Endodermal cell (in vitro differentiated cells): ENCODE results near the gene DNMT3L. TPM values are rescaled to one million over a fixed set of nuclear protein-coding genes. Genes with fewer than 3 reads are reported as not detected.
A peak's percentile ranks its signal among the peaks of the same experiment; 100 is the strongest.

Experiments used
- DNase-seq: peaks from one replicate; pipeline ENCODE4 v3.0.0-alpha.2; 2017
- H3K27ac ChIP-seq: 2 replicates; pipeline ENCODE4 v1.5.1; 2013; ENCODE audit warnings: mild to moderate bottlenecking, low read depth, low read length, moderate library complexity
- H3K27me3 ChIP-seq: 2 replicates; pipeline ENCODE4 v1.6.1; 2013; ENCODE audit warnings: mild to moderate bottlenecking, low read length, moderate library complexity; ENCODE audit not compliant: insufficient read depth, control insufficient read depth, poor library complexity, severe bottlenecking
- H3K36me3 ChIP-seq: 2 replicates; pipeline ENCODE4 v1.7.0; 2013; ENCODE audit warnings: mild to moderate bottlenecking, low read length, moderate library complexity; ENCODE audit not compliant: control insufficient read depth, insufficient read depth
- H3K4me1 ChIP-seq: one replicate; pipeline ENCODE4 v1.7.0; 2013; ENCODE audit warnings: low read length; ENCODE audit not compliant: control insufficient read depth, insufficient read depth
- H3K4me3 ChIP-seq: 2 replicates; pipeline ENCODE4 v1.5.1; 2013; ENCODE audit warnings: mild to moderate bottlenecking, low read length, moderate library complexity
- H3K9ac ChIP-seq: 2 replicates; pipeline ENCODE4 v1.6.1; 2013; ENCODE audit warnings: mild to moderate bottlenecking, low read length, moderate library complexity; ENCODE audit not compliant: poor library complexity, severe bottlenecking; ENCODE audit errors: extremely low read depth
- H3K9me3 ChIP-seq: 2 replicates; pipeline ENCODE4 v1.6.1; 2013; ENCODE audit warnings: mild to moderate bottlenecking, low read length, moderate library complexity; ENCODE audit not compliant: control insufficient read depth
- H3K27ac Mint-ChIP-seq: 2 replicates; pipeline ENCODE4 v1.8.0; 2020; ENCODE audit warnings: mixed read lengths
- H3K27me3 Mint-ChIP-seq: 2 replicates; pipeline ENCODE4 v1.8.0; 2021; ENCODE audit warnings: mild to moderate bottlenecking, mixed read lengths; ENCODE audit not compliant: insufficient read depth
- H3K36me3 Mint-ChIP-seq: 2 replicates; pipeline ENCODE4 v1.8.0; 2020; ENCODE audit warnings: low read depth, mixed read lengths
- H3K4me1 Mint-ChIP-seq: 2 replicates; pipeline ENCODE4 v1.8.0; 2020; ENCODE audit warnings: mixed read lengths
- H3K4me3 Mint-ChIP-seq: 2 replicates; pipeline ENCODE4 v1.8.0; 2020; ENCODE audit warnings: mild to moderate bottlenecking, moderate library complexity, mixed read lengths
- H3K9me3 Mint-ChIP-seq: 2 replicates; pipeline ENCODE4 v1.8.0; 2020; ENCODE audit warnings: mild to moderate bottlenecking, mixed read lengths
- CTCF ChIP-seq: fragments of 200-600 bp; sonication (generic); conservative IDR thresholded peaks from 2 replicates; pipeline ENCODE4 v1.5.0; 2021; ENCODE audit warnings: antibody characterized with exemption, mild to moderate bottlenecking
- WGBS, 2 experiments: methylation state at CpG; one replicate each; pipeline versions ENCODE4 v1.1.5 to v1.1.7; 2013; ENCODE audit warnings: missing lambda C conversion rate in 2 of 2, mixed read lengths in 1 of 2; ENCODE audit not compliant: insufficient coverage in 1 of 2, insufficient read length in 1 of 2; 5-methylcytosine and 5-hydroxymethylcytosine counted together
- total RNA-seq, 2 donors: library from RNA; stranded (reverse); fragmentation: NEBNext Ultra II Directional in 1 of 2; extraction: Animal tissue kit (Norgen Biotek cat#: 25700) in 1 of 2; gene quantifications; 2 replicates in 1 of 2; 3 replicates in 1 of 2; pipeline ENCODE4 v1.2.1, GENCODE V29; 2021

Gene DNMT3L
- total RNA-seq, 2 donors from 2014 or later = 1.3 TPM; not detected in 1

- Mint-ChIP-seq H3K9me3 (no peaks in the 10 kb centered on the region), H3K27me3 (no peaks in the 10 kb centered on the region), H3K4me1 (peaks cover 21% of the 10 kb centered on the region), H3K36me3 (peaks cover 15% of the 10 kb centered on the region), H3K27ac (no peak overlapping the region), H3K4me3 (no peak overlapping the region)
- Histone ChIP-seq H3K9ac (no peak overlapping the region), H3K27ac (no peak overlapping the region), H3K36me3 (peaks cover 40% of the 10 kb centered on the region), H3K9me3 (no peaks in the 10 kb centered on the region), H3K27me3 (no peaks in the 10 kb centered on the region), H3K4me1 (peaks cover 13% of the 10 kb centered on the region), H3K4me3 (no peak overlapping the region)
- no peak for TF ChIP-seq CTCF
- no peak for DNase-seq
- 88 to 93% methylated on average over 6 to 9 of the region's 9 CpGs for WGBS, 2 experiments
Observed at GRCh38 chr21:44305691-44306090, 44.0 kb upstream of the DNMT3L start.

GRCh38 chr21:44304877-44305293 is 43.2 kb upstream of the DNMT3L start:
- peak overlapping the region; percentile 86 for H3K27ac Mint-ChIP-seq
- TF ChIP-seq CTCF = peak; percentile 75
- Histone ChIP-seq H3K4me3 (no peak overlapping the region), H3K4me1 (peaks cover 13% of the 10 kb centered on the region), H3K36me3 (peaks cover 37% of the 10 kb centered on the region), H3K9me3 (no peaks in the 10 kb centered on the region), H3K27me3 (no peaks in the 10 kb centered on the region), H3K9ac (no peak overlapping the region), H3K27ac (no peak overlapping the region)
- no peaks in the 10 kb centered on the region for H3K27me3 Mint-ChIP-seq
- WGBS, 2 experiments = 87 to 91% methylated on average over 4 to 8 of the region's 8 CpGs
- no peak overlapping the region for H3K4me3 Mint-ChIP-seq
- no peaks in the 10 kb centered on the region for H3K9me3 Mint-ChIP-seq
- H3K4me1 Mint-ChIP-seq = peaks cover 22% of the 10 kb centered on the region
- peak; percentile 83 for DNase-seq
- H3K36me3 Mint-ChIP-seq = peaks cover 15% of the 10 kb centered on the region

GRCh38 chr21:44304011-44304616 is 42.4 kb upstream of the DNMT3L start:
- Mint-ChIP-seq H3K27ac (peak overlapping the region; percentile 50), H3K36me3 (peaks cover 15% of the 10 kb centered on the region), H3K4me3 (no peak overlapping the region)

More at GRCh38 chr21:44304011-44304616, 42.4 kb upstream of the DNMT3L start:
- H3K4me1 ChIP-seq = peaks cover 13% of the 10 kb centered on the region
- TF ChIP-seq CTCF = no peak
- no peaks in the 10 kb centered on the region for H3K27me3 ChIP-seq
- H3K9me3 Mint-ChIP-seq = no peaks in the 10 kb centered on the region
- peaks cover 29% of the 10 kb centered on the region for H3K36me3 ChIP-seq
- no peak overlapping the region for H3K9ac ChIP-seq
- no peak overlapping the region for H3K4me3 ChIP-seq
- H3K4me1 Mint-ChIP-seq = peaks cover 25% of the 10 kb centered on the region
- H3K27me3 Mint-ChIP-seq = no peaks in the 10 kb centered on the region
- H3K27ac ChIP-seq = peak overlapping the region; percentile 62
- no peak for DNase-seq
- no peaks in the 10 kb centered on the region for H3K9me3 ChIP-seq
- 86 to 91% methylated on average over 8 to 15 of the region's 16 CpGs for WGBS, 2 experiments
